Hepatocyte (in vitro differentiated cells): ENCODE results near the gene C1R.

ENCODE experiments used
- CTCF ChIP-seq: fragments of 200-600 bp; sonication (generic); IDR thresholded peaks from 2 replicates; pipeline ENCODE4 v1.5.1; 2016; ENCODE audit warnings: antibody characterized with exemption, mild to moderate bottlenecking; ENCODE audit not compliant: poor library complexity
- EZH2 ChIP-seq: fragments of 200-600 bp; sonication (generic); IDR thresholded peaks from 2 replicates; pipeline ENCODE4 v1.6.1; 2016; ENCODE audit warnings: antibody characterized with exemption, mild to moderate bottlenecking, borderline replicate concordance

GRCh38 chr12:7116916-7117315, 24.7 kb upstream of the C1R start:
- TF ChIP-seq EZH2 (no peak), CTCF (no peak)
